GM19240 (cell line): ENCODE data around the gene FAR1.
"Not testable (repeated sequence)": the region's sequence is repeated elsewhere in the genome, so short reads cannot be mapped to it uniquely, and the experiment has no call there.

Experiments
- DNase-seq: peaks from one replicate; pipeline ENCODE4 v3.0.0; 2011; ENCODE audit warnings: low spot score; ENCODE audit not compliant: insufficient read length

The FAR1 gene

DNA sequence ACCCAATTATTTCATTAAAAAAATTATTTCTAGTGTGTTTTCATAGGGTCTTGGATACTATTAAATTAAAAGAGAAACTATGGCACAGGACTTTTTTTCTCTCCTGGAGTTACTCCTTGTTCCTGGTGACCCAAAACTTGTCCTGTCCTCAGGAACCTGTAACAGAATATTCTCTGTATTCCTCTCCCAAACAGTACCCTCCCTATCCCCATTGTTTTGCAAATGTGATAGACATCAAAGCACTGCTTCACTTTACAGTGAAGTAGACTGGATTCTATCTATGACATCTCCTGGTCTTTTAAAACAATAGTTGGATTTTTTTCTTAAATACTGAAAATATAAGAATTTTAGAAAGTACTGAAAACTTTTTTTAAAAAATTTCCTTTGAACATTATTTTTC lies 37.2 kb downstream of the FAR1 start:
- DNase-seq: no peak

DNA sequence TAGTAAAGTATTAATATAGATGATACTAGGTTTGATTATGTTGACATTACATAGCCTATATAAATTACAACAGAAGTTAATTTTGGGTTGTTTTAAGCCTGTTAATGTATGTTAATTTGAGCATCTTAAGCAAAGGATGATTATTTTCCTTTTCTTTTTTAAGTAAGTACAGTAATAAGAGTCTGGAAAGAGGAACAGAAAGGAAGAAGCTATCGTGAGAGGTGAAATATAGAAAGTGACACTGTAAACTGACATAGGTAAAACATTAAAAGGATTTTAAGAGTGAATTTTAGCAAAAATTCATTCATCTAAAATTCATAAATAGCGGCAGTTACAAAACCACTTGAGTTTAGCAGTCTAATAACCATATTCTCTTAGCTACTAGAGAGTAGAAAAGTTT lies 45.5 kb downstream of the FAR1 start:
- no peak for DNase-seq

DNA sequence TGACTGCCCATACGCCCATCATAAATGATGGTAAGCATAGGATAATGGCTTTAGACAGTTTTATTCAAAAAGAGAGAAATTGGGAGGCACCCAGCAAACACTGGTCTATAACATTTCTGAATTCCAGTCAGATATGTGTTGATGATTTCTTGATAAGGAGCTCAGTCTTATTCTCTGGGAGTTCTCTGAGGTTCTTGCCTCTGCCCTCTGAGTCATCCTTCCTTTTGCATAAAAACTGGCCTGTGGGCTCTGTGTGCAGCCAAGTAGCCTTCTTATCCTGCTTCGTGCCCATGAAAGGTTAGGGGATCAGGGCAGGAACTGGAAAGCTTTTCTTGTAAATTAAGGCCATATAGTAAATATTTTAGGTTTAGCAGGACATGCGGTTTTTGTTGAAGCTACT lies 48.9 kb downstream of the FAR1 start:
- DNase-seq: no peak

DNA sequence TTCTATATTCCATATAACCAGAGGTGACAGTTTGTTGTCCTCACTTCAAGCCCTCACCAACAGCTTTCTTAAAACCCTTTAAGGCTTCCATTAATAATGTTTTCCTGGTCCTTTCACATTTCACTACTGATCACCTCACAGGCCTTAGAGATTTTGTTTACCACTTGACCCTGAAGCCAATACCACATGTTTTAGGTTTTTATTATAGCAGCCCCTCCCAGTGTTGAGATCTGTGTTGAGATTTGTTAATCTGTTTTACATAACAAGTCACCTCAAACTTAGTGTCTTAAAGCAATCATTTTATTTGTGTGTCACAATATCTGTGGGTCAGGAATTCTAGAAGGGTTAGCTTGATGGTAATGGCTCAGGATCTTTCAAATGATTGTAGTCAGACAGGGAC lies 49.9 kb downstream of the FAR1 start:
- no peak for DNase-seq

DNA sequence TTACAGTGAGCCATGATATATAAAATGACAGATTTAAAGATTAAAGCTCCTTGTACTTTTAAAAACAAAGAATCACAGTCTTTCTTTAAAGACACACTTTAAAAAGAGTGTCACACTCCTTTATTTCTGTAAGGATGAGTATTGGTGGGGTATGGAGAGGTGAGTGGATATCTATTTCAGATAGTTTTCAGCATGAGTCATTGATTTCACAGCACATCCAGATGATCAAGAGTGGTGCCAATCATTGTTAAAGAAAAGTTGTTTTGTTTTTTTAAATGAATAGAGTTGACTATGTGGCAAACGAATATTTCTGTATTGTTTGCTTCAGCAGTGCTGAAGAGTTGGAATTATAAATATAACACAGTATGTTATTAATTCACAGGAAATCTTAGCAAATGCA lies 52.5 kb downstream of the FAR1 start:
- DNase-seq: no peak

DNA sequence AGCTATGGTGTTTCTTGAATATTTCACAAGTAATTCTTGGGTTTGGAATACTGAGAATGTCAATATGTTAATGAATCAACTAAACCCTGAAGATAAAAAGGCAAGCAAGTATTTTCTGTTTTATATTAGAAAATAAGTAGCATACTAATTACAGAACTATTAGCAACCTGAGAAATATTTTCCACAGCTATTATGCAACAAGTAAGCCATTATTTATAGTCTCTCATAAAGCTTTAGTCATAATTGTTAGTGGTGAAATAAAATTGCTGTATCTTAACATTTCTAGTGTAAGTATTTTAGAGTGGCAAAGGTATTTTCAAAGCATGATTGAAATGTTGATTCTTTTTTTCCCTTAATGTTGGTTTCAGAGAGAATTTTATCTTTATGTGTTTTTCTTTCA lies 53.3 kb downstream of the FAR1 start:
- no peak for DNase-seq

DNA sequence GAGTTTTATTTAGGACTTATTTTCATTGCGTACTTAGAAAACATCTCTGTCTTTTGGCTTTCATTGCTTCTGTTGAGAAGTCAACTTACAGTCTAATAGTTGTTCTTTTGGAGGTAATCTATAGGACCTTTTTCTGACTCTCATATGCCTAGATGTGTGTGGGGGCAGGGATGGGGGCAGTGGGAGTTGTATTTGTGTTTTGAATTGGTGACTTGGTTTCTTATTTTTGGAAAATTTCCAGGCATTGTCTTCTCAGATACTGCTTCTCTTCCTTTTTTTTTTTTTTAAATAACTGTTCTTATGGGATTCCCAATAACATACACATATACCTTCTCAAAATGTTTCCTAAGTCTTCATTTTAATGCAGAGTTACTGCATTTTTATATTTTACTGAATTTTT lies 58.0 kb downstream of the FAR1 start:
- DNase-seq: no peak

DNA sequence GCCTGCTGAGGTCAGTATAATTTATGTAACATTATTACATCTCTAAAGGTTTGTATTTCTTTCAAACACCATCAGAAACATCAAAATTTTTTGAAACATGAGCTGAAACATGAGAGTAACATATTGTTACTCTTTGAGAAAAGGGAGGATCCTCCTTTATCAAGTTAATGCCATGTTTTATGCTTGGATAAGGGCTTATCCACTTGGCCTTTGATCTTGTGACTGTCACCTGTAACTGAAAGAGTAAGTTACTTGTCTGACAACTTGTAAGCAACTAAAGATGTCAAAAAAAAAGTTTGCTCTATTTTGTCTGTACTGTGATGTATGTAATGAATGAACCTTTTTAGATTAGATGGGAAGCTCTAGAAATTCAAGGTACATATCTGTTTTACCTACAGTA lies 59.6 kb downstream of the FAR1 start:
- DNase-seq: no peak

DNA sequence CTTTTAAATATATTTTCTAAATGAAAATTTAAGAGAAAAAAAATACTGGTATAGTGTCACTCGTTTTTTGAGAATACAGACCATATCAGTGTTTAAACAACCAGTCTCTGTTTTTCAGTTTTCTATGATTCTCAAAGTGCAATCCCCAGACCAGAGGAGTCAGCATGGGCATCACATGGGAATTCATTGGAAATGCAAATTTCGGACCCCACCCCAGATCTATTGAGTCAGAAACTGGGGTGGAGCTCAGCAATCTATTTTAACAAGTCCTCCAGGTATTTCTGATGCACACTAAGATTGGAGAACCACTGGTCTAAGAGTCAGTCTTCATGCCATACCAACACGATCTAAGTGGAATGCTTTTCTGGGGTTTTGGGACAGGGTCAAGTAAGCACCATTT lies 66.1 kb downstream of the FAR1 start:
- no peak for DNase-seq

DNA sequence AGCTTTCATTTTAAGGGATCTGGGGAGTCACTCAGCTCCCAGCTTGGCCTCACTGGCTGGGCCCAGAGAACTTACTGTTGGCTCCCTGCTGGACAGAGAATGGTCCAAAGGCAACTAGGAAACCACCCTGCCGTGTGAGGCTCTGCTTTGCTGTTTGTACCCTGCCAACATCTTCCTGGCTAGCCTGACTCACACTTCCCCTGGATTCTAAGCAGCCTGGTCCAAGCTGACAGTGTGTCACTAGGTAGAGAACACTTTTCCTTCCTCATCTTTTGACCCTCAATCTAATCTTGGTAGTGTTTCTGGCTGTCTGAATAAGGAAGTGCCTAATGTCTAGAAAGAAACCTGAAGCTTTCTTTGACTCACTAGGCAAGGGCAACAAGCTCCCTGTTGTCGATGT lies 76.7 kb downstream of the FAR1 start:
- no peak for DNase-seq

DNA sequence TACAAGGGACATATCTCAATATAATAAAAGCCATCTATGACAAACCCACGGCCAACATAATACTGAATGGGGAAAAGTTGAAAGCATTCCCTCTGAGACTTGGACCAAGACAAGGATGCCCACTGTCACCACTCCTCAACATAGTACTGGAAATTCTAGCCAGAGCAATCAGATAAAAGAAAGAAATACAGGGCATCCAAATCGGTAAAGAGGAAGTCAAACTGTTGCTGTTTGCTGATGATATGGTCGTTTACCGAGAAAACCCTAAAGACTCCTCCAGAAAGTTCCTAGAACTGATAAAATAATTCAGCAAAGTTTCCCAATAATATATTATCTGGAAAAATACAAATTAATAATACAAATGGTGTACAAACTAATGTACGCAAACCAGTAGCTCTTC lies 84.8 kb downstream of the FAR1 start:
- not testable (repeated sequence) for DNase-seq

DNA sequence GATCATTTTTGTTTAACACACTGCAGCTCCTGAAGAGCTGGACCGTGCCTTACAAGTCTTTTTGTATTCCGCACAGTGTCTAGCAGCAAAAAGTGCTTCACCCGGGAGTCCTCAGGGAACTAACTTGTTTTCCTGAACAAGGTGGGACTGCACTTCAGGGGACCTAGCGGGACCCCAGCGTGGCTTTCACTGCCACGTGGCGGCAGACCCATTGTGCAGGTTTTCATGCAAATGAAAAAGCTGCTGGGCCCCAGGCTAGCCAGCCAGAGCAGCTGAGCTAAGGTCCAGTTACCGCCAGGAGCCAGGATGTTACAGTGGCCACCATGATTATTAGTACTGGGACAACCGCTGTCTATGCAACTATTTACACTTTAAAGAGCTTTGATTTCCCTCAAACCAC lies 90.6 kb downstream of the FAR1 start:
- DNase-seq: no peak

DNA sequence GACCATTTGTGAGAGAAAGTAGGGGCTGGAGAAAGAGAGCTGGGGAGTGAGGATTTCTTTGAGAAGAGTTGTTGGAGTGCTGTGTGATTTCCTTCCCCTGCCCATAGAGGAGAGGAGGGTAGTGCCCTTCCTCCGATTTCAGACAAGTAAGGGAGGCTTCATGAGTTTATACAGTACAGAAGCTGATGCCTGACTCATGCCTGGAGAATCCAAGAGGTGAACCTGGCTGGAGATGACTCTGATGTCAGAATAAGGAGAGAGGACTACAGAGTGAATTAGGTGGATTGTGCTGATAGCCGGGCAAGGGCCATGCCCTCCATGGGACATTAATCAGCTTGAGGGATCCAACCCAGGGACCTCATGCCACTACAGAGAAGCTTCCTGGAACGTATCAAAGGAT lies 91.6 kb downstream of the FAR1 start:
- no peak for DNase-seq

DNA sequence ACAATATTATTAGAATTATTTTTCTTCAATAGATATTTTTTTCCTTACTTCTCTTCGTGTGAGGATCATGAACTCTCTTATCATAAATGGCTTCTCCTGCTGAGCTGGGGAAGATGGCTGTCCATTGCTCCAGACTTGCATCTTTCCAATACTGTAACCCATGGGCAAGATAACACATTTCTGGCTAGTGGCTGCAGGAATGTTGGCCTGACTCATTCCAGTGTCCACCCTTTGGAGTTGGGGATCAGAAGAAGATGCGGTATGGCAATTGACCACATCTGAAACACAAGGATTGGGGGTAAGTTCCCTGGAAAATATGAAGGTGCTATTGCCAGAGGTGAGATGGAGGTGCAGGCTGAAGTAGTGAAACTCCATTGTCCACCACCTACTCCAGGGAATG lies 92.8 kb downstream of the FAR1 start:
- DNase-seq: no peak

DNA sequence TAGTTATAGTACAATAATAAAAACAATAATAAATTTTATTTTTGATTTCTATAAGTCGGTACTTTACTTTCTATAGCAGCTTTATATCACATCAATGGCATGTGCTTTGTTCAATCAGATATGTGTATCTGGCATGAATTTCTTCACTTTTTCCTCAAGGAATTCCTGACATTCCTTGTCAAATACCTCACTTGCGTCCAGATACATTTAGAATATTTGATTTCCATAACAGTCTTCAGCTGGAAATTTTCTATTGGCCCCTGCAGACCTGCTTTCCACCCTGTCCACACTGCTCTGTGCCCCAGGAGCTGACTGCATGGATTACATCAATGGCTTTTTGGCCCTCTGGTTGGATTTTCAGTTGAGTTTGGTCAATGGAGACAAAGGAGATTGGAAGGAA lies 93.2 kb downstream of the FAR1 start:
- no peak for DNase-seq

DNA sequence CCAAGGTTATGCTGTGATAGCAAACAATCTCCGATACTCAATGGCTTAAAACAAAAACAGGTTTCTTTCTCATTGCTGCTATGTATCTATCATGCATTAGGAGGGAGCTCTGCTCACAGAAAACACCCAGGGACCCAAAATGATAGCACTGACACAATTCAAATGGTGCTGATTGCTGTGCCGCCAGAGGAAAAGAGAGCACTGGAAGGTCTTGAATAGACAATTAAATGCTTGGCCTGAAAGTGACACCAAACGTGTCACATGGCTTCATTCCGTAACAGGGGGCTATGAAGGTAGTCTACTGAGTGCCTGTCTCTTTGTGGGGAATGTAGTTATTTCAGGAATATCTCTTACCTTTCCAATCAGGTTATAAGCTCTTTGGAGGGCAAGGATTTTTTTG lies 94.2 kb downstream of the FAR1 start:
- no peak for DNase-seq

DNA sequence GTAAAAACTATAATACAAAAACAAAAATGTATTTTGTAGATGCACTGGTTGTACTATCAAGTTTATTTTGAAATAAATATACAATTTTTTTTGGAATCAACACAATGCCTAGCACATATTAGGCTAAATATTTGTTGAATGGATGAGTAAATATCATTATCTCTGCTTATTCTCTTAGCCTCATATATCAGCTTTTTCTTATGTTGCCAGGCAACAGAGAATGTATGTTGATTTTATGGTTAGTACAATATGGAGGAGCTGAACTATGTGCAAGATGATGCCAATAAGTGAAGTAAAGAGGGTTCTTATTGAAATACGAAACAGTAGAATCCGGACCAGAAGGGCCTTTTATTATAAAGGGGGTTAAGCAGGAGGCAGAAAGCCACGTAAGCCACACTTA lies 94.9 kb downstream of the FAR1 start:
- DNase-seq: no peak

DNA sequence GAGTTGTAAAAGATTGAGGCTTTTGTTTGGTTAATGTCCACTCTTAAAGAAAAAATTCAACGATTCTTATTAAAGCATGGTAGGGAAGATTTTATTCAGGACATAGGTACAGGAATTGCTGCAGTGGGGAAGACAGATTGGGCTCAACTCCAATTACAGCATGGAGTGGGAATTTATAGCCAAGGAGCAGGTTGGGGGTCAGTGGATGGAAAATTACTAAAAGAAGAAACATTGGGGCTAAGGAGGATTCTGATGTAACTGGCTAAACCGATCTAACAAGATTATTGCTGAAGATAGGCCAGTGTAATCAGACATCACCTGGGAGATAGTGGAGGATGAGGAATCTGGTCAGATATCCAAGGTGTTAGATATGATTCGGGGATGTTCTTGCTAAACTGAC lies 97.4 kb downstream of the FAR1 start:
- no peak for DNase-seq

DNA sequence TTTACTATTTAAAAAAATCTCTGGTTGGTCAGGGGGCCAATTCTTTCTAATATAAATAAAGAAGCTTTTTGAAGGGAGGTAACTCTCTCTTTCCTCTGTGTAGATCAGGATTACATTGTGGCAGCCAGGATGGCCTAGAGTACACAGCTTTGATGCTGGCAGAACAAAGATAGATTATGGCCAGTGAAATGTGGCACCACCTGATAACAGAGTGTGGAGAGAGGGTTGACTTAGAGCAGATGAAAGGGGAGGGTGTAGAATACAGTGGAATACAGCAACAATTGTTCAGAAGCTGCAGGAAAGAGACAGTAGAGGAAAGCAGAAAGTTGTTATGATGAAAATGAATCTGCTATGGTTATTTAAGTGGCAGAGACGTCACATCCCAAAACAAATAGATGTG lies 99.0 kb downstream of the FAR1 start:
- no peak for DNase-seq

DNA sequence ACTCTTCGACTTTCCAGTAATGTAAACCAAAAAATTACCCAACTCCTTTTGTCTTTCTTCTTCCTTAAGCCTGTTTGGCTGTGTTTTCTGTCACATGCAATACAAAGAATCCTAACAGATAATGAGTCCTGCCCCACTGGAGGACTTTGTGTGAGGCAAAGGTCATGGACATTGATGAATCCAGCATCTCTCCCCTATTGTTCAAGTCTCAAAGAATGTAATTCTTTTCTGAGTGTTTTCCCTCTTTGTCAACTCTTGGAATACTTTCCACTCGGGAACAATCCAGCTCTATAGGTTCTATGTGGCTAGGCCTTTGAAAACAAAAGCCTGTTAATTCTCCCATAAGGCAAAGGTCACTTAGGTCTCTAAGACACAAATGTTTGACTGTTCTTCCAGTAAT lies 100.7 kb downstream of the FAR1 start:
- no peak for DNase-seq

DNA sequence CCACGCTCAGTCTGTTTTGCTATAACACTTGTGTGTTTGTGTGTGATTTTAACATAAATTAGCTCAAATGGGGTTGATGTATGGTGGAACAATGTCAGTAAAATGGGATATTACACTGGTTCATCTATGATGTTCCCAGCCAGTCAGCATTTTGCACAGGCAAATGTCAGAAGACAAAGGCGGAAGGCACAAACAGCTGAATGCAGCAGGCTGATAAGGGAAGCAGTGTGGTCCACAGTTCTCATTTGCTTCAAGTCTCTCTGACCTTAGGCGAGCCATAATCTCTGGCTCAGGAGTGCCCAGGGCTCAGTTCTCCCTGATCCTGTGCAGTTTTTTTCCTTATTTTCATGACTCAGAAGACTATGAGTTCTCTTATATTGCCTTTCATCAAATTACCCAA lies 102.7 kb downstream of the FAR1 start:
- no peak for DNase-seq

DNA sequence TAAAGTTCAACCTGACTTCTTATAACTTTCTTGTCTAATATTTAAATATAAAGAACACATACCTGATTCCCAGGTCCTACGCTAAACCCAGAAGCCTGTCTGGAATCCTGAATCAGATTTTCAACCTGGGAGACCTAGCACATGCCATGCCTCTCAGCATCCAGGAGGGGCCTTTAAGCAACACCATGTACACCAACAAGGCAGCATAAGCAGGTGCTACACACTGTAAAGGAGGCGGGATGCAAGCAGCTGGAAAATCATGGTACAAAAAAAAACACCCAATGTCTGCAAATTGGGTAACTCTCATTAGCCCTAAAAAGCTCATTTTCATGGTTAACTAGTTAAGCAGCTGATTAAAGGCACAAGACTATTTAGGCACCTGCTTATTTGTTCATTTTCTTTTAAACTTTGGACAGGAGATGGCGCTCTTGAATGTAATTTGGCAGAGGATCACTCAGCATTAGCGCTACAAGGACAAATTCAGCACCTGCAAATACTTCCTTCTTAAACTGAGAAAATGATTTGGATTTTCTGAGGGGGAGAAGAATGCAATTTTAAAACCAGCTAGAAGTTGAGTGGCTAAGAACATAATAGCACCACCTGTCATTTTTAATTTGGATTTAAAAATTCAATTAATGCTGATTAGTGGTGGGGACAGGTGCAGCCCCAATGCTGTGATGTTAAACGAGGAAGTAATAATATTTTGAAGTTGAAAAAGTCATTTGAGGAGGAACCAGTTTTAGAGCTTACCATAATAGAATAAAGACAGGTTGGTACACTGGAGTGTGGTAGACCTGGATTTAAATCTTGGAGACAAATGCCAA lies 104.0 kb downstream of the FAR1 start:
- peak; percentile 4 for DNase-seq

DNA sequence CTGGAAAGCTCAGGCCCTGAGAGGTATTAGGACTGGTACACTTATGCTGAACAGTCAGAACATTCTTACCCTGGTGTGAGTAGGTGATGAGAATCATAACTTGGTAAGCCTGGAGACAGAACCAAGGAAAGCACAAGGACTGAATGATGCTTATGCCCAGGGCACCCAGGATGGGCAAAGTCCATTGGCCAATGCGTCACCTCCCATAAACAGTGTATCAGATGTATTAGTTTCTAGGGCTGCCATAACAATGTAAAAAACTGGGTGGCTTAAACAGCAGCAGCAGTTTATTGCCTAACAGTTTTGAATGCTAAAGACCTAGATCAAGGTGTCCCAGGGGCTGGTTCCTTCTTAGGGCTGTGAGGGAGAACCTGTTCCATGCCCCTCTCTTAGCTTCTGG lies 107.0 kb downstream of the FAR1 start:
- no peak for DNase-seq
